ENCODE data around the gene JPH2.
"Not testable (repeated sequence)": the region's sequence is repeated elsewhere in the genome, so short reads cannot be mapped to it uniquely, and the experiment has no call there.

The JPH2 gene

GRCh38 chr20:44136579-44137265 lies 50.3 kb downstream of the JPH2 start:
- no peak overlapping the region for H3K4me3 ChIP-seq (ENCODE audit: low read depth, low read length)
- TF ChIP-seq CTCF (IDR thresholded peaks at IDR 0.05; ENCODE audit: low read depth, low read length, missing control alignments) = no peak
- DNase-seq (ENCODE audit: low read depth) = no peak

- H3K4me3 ChIP-seq (ENCODE audit: low read depth, low read length) = no peak overlapping the region
- DNase-seq (ENCODE audit: low read depth) = no peak
- TF ChIP-seq CTCF (IDR thresholded peaks at IDR 0.05; ENCODE audit: low read depth, low read length, missing control alignments) = no peak
Measured at GRCh38 chr20:44135417-44136204, 51.4 kb downstream of the JPH2 start.

DNA sequence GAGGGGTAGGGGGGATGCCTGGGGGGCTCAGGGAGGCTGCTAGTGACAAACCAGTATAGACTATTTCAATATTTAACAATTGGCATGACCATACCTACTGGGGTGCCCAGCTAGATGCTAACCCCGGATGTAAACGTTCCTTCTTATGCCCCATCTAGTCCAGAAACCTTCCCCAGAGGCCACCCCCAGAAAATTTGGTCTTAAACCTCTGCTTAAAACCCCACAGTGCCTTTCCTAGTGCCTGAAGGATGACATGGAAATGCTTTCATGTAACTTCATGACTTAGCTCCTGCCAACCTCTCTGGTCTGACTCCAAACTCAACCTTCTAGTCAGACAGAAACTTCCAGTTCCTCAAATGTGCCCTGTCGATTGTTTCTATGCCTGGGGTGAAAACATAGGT lies 52.0 kb downstream of the JPH2 start:
- no peak for DNase-seq (ENCODE audit: low read depth)
- no peak for TF ChIP-seq CTCF (IDR thresholded peaks at IDR 0.05; ENCODE audit: low read depth, low read length, missing control alignments)

GRCh38 chr20:44133424-44133823 lies 53.6 kb downstream of the JPH2 start:
- TF ChIP-seq CTCF (IDR thresholded peaks at IDR 0.05; ENCODE audit: low read depth, low read length, missing control alignments) = no peak
- no peak overlapping the region for H3K4me3 ChIP-seq (ENCODE audit: low read depth, low read length)
- no peak for DNase-seq (ENCODE audit: low read depth)

More for the DNA sequence above, 52.0 kb downstream of the JPH2 start:
- no peak overlapping the region for H3K4me3 ChIP-seq (ENCODE audit: low read depth, low read length)

GRCh38 chr20:44131704-44132103 lies 55.3 kb downstream of the JPH2 start:
- no peak overlapping the region for H3K4me3 ChIP-seq (ENCODE audit: low read depth, low read length)
- no peak for DNase-seq (ENCODE audit: low read depth)
- no peak for TF ChIP-seq CTCF (IDR thresholded peaks at IDR 0.05; ENCODE audit: low read depth, low read length, missing control alignments)

DNA sequence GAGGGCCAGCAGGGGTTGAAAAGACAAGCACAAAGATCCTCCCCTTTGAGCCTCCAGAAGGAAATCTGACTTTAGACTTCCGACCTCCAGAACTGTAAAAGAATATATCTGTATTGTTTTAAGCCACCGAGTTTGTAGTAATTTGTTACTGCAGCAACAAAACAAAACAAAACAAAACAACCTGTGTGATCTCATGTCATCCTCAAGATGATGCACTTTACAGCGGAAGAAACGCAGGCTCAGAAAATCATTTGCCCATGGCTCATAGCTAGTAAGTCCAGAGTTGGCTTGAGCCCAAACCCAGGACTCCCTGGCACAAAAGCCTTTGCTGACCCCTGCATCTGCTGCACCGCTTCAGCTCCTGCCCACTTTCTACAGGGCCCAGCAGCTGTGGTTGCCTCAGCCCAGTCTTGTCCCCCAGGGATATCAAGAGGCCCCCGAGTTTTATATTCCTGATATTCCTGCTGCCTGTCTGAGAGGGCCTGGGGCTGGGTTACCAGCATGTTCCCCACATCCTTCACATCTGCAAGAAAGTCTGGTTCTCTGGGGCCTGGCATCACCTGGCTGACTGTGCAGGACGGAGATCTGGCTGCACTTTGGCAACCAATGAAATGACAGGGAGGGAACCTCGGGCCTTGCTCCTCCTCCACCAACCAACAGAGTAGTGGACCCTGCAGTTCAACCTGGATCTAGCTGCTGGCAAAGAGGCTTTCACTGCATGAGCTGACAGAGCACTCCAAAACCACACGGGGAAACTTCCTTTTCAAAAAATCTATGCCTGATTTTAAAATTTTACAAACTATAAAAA lies 56.9 kb downstream of the JPH2 start:
- DNase-seq (ENCODE audit: low read depth) = no peak
- no peak for TF ChIP-seq CTCF (IDR thresholded peaks at IDR 0.05; ENCODE audit: low read depth, low read length, missing control alignments)
- no peak overlapping the region for H3K4me3 ChIP-seq (ENCODE audit: low read depth, low read length)

DNA sequence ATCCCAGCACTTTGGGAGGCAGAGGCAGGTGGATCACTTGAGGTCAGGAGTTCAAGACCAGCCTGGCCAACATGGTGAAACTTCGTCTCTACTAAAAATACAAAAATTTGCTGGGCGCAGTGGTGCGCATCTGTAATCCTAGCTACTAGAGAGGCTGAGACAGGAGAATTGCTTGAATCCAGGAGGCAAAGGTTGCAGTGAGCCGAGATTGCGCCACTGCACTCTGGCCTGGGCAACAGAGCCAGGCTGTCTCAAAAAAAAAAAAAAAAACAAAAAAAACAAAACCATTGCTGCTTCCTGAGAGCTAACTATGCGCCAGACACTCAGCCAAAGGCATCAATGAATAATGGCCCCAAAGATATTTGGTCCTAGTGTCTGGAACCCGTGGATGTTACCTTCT lies 57.7 kb downstream of the JPH2 start:
- not testable (repeated sequence) for H3K4me3 ChIP-seq (ENCODE audit: low read depth, low read length); DNase-seq (ENCODE audit: low read depth)

All from GM12864 (cell line).